Hepatocyte (in vitro differentiated cells): Measurements from ENCODE around the gene SUDS3.

ENCODE experiments used
- EZH2 ChIP-seq: fragments of 200-600 bp; sonication (generic); IDR thresholded peaks from 2 replicates; pipeline ENCODE4 v1.6.1; 2016; ENCODE audit warnings: antibody characterized with exemption, mild to moderate bottlenecking, borderline replicate concordance
- TF ChIP-seq, protein P1 (sequence below): fragments of 200-600 bp; sonication (generic); IDR thresholded peaks from 2 replicates; pipeline ENCODE4 v1.5.1; 2016; ENCODE audit warnings: antibody characterized with exemption, mild to moderate bottlenecking; ENCODE audit not compliant: poor library complexity

DNA sequence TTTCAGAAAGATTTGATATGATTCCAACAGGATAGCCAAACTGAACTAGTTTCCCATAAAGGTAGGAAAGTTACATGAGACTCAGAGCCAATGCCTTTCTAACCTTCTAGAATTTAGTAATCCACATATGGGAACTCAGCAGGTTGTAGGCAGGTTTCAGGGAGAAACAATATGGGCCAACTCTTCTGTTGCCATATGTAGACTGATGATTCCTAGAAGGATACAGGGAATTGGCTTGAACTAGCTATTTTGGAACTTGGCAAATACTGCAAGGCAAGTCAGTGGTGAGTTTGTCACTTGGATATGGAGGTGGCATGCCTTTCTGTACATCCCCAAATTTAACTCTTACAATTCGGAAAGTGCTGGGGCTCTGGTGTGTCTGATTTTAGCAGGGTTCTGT lies 15.5 kb downstream of the SUDS3 start:
- TF ChIP-seq, protein P1, sequence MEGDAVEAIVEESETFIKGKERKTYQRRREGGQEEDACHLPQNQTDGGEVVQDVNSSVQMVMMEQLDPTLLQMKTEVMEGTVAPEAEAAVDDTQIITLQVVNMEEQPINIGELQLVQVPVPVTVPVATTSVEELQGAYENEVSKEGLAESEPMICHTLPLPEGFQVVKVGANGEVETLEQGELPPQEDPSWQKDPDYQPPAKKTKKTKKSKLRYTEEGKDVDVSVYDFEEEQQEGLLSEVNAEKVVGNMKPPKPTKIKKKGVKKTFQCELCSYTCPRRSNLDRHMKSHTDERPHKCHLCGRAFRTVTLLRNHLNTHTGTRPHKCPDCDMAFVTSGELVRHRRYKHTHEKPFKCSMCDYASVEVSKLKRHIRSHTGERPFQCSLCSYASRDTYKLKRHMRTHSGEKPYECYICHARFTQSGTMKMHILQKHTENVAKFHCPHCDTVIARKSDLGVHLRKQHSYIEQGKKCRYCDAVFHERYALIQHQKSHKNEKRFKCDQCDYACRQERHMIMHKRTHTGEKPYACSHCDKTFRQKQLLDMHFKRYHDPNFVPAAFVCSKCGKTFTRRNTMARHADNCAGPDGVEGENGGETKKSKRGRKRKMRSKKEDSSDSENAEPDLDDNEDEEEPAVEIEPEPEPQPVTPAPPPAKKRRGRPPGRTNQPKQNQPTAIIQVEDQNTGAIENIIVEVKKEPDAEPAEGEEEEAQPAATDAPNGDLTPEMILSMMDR = no peak
- TF ChIP-seq EZH2 = no peak
